Mucosa of rectum (tissue), 2 donors: ENCODE measurements around the gene POU2F1.

Source experiments
- H3K27ac ChIP-seq, 2 donors: one replicate each; pipeline ENCODE4 v1.7.0; 2013; ENCODE audit warnings: inconsistent platforms in 2 of 2, low read depth in 2 of 2, low read length in 2 of 2
- H3K27me3 ChIP-seq, 2 donors: one replicate each; pipeline ENCODE4 v1.7.0; 2013; ENCODE audit warnings: low read length in 2 of 2; ENCODE audit not compliant: control insufficient read depth in 2 of 2, insufficient read depth in 2 of 2
- H3K36me3 ChIP-seq, 2 donors: one replicate each; pipeline ENCODE4 v1.7.0; 2013; ENCODE audit warnings: low read length in 2 of 2; ENCODE audit not compliant: control insufficient read depth in 2 of 2, insufficient read depth in 2 of 2
- H3K4me1 ChIP-seq, 2 donors: one replicate each; pipeline ENCODE4 v1.7.0; 2013; ENCODE audit warnings: low read length in 2 of 2, mild to moderate bottlenecking in 1 of 2; ENCODE audit not compliant: control insufficient read depth in 2 of 2, insufficient read depth in 2 of 2
- H3K4me3 ChIP-seq, 2 donors: one replicate each; pipeline ENCODE4 v1.7.0; 2013; ENCODE audit warnings: low read length in 2 of 2
- H3K9ac ChIP-seq, 2 donors: one replicate each; pipeline ENCODE4 v1.7.0; 2013; ENCODE audit warnings: low read length in 2 of 2, low read depth in 1 of 2, mild to moderate bottlenecking in 1 of 2
- H3K9me3 ChIP-seq, 2 donors: one replicate each; pipeline ENCODE4 v1.7.0; 2013; ENCODE audit warnings: low read length in 2 of 2; ENCODE audit not compliant: control insufficient read depth in 2 of 2
- donor health status: healthy.
- donor health status: Normal muscosa, but diverticular disease.

The POU2F1 gene

DNA sequence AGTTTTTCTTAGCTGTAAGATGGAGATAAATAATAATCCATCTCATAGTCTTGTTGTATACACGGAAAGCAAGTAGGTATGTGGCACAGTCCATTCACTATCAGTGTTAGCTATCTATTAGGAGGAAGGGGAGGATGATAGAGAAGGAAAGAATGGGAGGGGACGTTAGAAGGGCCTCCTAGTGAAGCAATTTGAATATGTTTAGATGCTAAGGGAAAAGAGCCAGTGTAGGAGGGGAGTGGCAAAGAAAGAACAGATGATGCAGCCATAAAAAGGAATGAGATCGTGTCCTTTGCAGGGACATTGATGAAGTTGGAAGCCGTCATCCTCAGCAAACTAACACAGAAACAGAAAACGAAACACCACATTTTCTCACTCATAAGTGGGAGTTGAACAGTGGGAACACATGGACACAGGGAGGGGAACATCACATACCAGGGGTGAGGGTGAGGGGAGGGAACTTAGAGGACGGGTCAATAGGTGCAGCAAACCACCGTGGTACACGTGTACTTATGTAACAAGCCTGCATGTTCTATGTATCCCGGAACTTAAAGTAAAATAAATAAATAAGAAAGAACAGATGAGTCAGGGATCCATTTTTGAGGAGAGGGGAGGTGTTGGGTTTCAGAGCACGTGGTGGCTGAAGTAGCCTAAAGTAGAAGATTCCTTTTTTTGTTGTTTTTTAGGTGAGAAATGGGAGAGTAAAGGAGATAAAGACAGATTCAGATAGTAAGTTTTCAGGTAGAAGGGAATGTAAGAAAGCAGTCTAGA is 124.1 kb downstream of the POU2F1 start:
- H3K27me3 ChIP-seq: no peaks in the 10 kb centered on the region
- H3K4me3 ChIP-seq: no peak overlapping the region
- no peak overlapping the region for H3K27ac ChIP-seq
- no peaks in the 10 kb centered on the region for H3K9me3 ChIP-seq
- no peaks in the 10 kb centered on the region for H3K4me1 ChIP-seq
- H3K36me3 ChIP-seq: no peaks in the 10 kb centered on the region
- H3K9ac ChIP-seq: no peak overlapping the region

GRCh38 chr1:167345386-167345733 is 124.7 kb downstream of the POU2F1 start:
- no peaks in the 10 kb centered on the region for H3K4me1 ChIP-seq
- no peaks in the 10 kb centered on the region for H3K9me3 ChIP-seq
- no peaks in the 10 kb centered on the region for H3K27me3 ChIP-seq
- no peak overlapping the region for H3K27ac ChIP-seq
- H3K4me3 ChIP-seq: no peak overlapping the region
- no peak overlapping the region for H3K9ac ChIP-seq
- H3K36me3 ChIP-seq: no peaks in the 10 kb centered on the region

DNA sequence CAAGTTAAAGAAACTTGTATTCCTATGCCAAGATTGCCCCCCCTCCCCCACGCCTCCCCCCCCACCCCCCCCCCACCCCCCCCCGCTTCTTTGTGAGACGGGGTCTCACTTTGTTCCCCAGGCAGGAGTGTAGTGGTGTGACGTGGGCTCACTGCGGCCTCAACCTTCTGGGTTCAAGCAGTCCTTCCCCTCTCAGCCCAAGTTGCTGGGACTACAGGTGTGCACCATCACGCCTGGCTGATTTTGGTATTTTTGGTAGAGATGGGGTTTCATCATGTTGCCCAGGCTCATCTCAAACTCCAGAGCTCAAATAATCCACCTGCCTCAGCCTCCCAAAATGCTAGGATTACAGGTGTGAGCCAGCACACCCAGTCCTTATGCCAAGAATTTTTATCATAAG is 136.6 kb downstream of the POU2F1 start:
- H3K9ac ChIP-seq: no peak overlapping the region
- no peaks in the 10 kb centered on the region for H3K9me3 ChIP-seq
- no peaks in the 10 kb centered on the region for H3K4me1 ChIP-seq
- no peaks in the 10 kb centered on the region for H3K27me3 ChIP-seq
- no peak overlapping the region for H3K27ac ChIP-seq
- no peaks in the 10 kb centered on the region for H3K36me3 ChIP-seq
- no peak overlapping the region for H3K4me3 ChIP-seq

GRCh38 chr1:167359295-167359694 is 138.6 kb downstream of the POU2F1 start:
- no peak overlapping the region for H3K27ac ChIP-seq
- H3K36me3 ChIP-seq: no peaks in the 10 kb centered on the region
- H3K9me3 ChIP-seq: no peaks in the 10 kb centered on the region
- H3K9ac ChIP-seq: no peak overlapping the region
- H3K4me1 ChIP-seq: no peaks in the 10 kb centered on the region
- H3K27me3 ChIP-seq: no peaks in the 10 kb centered on the region
- no peak overlapping the region for H3K4me3 ChIP-seq

GRCh38 chr1:167360120-167360519 is 139.4 kb downstream of the POU2F1 start:
- H3K9me3 ChIP-seq: no peaks in the 10 kb centered on the region
- H3K36me3 ChIP-seq: no peaks in the 10 kb centered on the region
- no peak overlapping the region for H3K9ac ChIP-seq
- H3K27me3 ChIP-seq: no peaks in the 10 kb centered on the region
- no peak overlapping the region for H3K27ac ChIP-seq
- no peaks in the 10 kb centered on the region for H3K4me1 ChIP-seq
- no peak overlapping the region for H3K4me3 ChIP-seq

GRCh38 chr1:167362638-167363037 is 142.0 kb downstream of the POU2F1 start:
- H3K4me1 ChIP-seq: no peaks in the 10 kb centered on the region
- peaks cover 0 to 4% of the 10 kb centered on the region in 2 donors for H3K36me3 ChIP-seq
- H3K4me3 ChIP-seq: no peak overlapping the region
- H3K9me3 ChIP-seq: no peaks in the 10 kb centered on the region
- no peak overlapping the region for H3K9ac ChIP-seq
- no peaks in the 10 kb centered on the region for H3K27me3 ChIP-seq
- H3K27ac ChIP-seq: no peak overlapping the region

DNA sequence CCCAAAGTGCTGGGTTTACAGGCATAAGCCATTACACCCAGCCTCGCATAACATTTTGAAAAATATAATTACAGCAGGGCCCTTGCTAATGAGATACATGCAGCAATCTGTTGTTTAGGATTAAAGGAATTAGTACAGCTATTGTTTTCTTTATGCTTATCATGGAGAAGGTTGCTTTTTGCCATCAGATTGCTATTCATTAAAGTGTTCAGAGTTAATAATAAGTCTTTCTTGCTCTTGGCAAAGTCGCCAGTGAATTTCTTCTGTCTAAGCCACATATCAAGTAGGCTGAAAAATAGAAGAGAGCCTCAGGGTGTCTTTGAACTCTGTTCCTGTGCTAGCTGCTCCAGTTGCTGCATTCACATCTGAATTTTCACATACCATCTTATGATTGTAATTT is 144.1 kb downstream of the POU2F1 start:
- Histone ChIP-seq H3K9me3 (no peaks in the 10 kb centered on the region), H3K27me3 (no peaks in the 10 kb centered on the region), H3K4me1 (no peaks in the 10 kb centered on the region), H3K27ac (no peak overlapping the region), H3K4me3 (no peak overlapping the region), H3K9ac (no peak overlapping the region), H3K36me3 (peaks cover 0 to 4% of the 10 kb centered on the region in 2 donors)

DNA sequence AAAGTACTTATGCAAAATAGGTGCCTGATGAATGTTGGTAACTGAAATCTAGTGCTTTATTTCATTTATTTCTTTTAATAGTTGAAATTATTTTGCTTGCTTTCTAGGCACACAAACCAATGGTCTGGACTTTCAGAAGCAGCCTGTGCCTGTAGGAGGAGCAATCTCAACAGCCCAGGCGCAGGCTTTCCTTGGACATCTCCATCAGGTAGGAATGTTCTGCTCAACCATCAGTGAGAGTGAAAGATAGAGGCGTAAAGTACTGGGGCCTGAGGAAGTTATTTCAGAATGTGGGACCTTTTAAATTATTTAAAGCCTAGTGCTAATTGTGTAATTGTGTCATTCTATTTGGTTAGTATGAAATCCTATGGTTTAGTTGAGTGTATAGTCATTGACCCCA is 144.7 kb downstream of the POU2F1 start:
- Histone ChIP-seq H3K4me1 (no peaks in the 10 kb centered on the region), H3K27me3 (no peaks in the 10 kb centered on the region), H3K9ac (no peak overlapping the region), H3K27ac (no peak overlapping the region), H3K9me3 (no peaks in the 10 kb centered on the region), H3K36me3 (peaks cover 0 to 4% of the 10 kb centered on the region in 2 donors), H3K4me3 (no peak overlapping the region)

DNA sequence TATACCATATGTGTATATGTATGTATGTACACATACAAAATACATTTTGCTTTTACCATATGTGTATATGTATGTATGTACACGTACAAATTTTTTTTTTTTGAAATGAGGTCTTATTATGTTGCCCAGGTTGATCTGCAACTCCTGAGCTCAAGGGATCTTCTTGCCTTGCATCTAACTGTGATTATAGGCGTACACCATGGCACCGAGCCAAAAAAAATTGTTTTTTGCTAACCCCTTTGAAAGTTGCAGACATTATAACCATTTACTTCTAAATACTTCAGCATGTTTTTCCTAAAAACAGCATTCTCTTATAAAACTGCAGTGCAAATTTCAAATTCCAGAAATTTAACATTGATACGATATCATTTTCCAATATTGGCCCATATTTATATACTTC is 147.0 kb downstream of the POU2F1 start:
- peaks cover 0 to 7% of the 10 kb centered on the region in 2 donors for H3K36me3 ChIP-seq

GRCh38 chr1:167369175-167369574 is 148.5 kb downstream of the POU2F1 start:
- Histone ChIP-seq H3K9ac (no peak overlapping the region), H3K9me3 (no peaks in the 10 kb centered on the region), H3K27ac (no peak overlapping the region), H3K36me3 (peaks cover 0 to 7% of the 10 kb centered on the region in 2 donors), H3K4me1 (no peaks in the 10 kb centered on the region), H3K27me3 (no peaks in the 10 kb centered on the region), H3K4me3 (no peak overlapping the region)

More for the DNA sequence above, 147.0 kb downstream of the POU2F1 start:
- H3K27me3 ChIP-seq: no peaks in the 10 kb centered on the region
- H3K9ac ChIP-seq: no peak overlapping the region
- H3K4me1 ChIP-seq: no peaks in the 10 kb centered on the region
- no peak overlapping the region for H3K27ac ChIP-seq
- no peaks in the 10 kb centered on the region for H3K9me3 ChIP-seq
- no peak overlapping the region for H3K4me3 ChIP-seq
